Measurements from ENCODE around the gene TUFM. TPM values are rescaled to one million over a fixed set of nuclear protein-coding genes. Genes with fewer than 3 reads are reported as not detected.
A peak's percentile ranks its signal among the peaks of the same experiment; 100 is the strongest.
"Not testable (repeated sequence)": the region's sequence is repeated elsewhere in the genome, so short reads cannot be mapped to it uniquely, and the experiment has no call there.

The TUFM gene
- total RNA-seq, result 100 to 1,000 TPM; 309 to 323 TPM

- peaks cover 42% of the 10 kb centered on the region for H3K36me3 Mint-ChIP-seq (ENCODE audit: low read depth)
- DNase-seq, result peak; percentile 98
- TF ChIP-seq CTCF (IDR thresholded peaks at IDR 0.05), result peak; percentile 59
- peaks cover 20% of the 10 kb centered on the region for H3K4me1 Mint-ChIP-seq (ENCODE audit: low read depth)
- no peaks in the 10 kb centered on the region for H3K27me3 Mint-ChIP-seq
- intact Hi-C loops (cut with micrococcal nuclease), result loop anchor here (1.0 to 5.0 kb wide), 2 partner anchors 22 to 81 kb away; partner anchors contain the start of gene RABEP2
- ATAC-seq, result peak; percentile 95
- peak within 1 kb of the TSS; percentile 99 for H3K4me3 Mint-ChIP-seq
- CTCF ChIA-PET, result interaction anchor here (0.7 to 5.5 kb wide), 17 partner anchors 9 to 139 kb away, joined by 3 to 36 read pairs (median 4); partner anchors contain the start of genes LAT, NFATC2IP and SH2B1
- H3K27ac Mint-ChIP-seq, result peak within 1 kb of the TSS; percentile 98
- POLR2A ChIA-PET, result interaction anchor here (0.7 to 14.3 kb wide), 14 partner anchors 8 to 128 kb away, joined by 3 to 485 read pairs (median 4); partner anchors contain the start of genes ATXN2L and SH2B1
- no peaks in the 10 kb centered on the region for H3K9me3 Mint-ChIP-seq
These were observed at the start of gene TUFM for GRCh38 chr16:28846080-28846932. TSS of gene TUFM (minus strand) at chr16:28846348. CDS start at chr16:28846269, 79 bp downstream.

GRCh38 chr16:28895609-28896008, 49.5 kb upstream of the TUFM start:
- H3K4me1 Mint-ChIP-seq (ENCODE audit: low read depth), result no peaks in the 10 kb centered on the region
- H3K36me3 Mint-ChIP-seq (ENCODE audit: low read depth), result no peaks in the 10 kb centered on the region
- DNase-seq (no peak), ATAC-seq (no peak)
- H3K27me3 Mint-ChIP-seq, result no peaks in the 10 kb centered on the region
- H3K4me3 Mint-ChIP-seq, result no peak overlapping the region
- no peaks in the 10 kb centered on the region for H3K9me3 Mint-ChIP-seq
- ChIA-PET POLR2A (interaction anchor here (0.6 to 0.7 kb wide), 2 partner anchors 38 to 70 kb away, joined by 3 read pairs; no protein-coding TSS in a partner anchor), CTCF (interaction anchor here (1.9 kb wide), 1 partner anchor 50 kb away, joined by 8 read pairs; no protein-coding TSS in a partner anchor)
- intact Hi-C loops (cut with micrococcal nuclease), result no loop called here
- TF ChIP-seq CTCF (IDR thresholded peaks at IDR 0.05), result no peak
- no peak overlapping the region for H3K27ac Mint-ChIP-seq

- Mint-ChIP-seq H3K9me3 (no peaks in the 10 kb centered on the region), H3K36me3 (ENCODE audit: low read depth) (no peaks in the 10 kb centered on the region), H3K27me3 (no peaks in the 10 kb centered on the region), H3K27ac (no peak overlapping the region), H3K4me3 (no peak overlapping the region), H3K4me1 (ENCODE audit: low read depth) (no peaks in the 10 kb centered on the region)
- TF ChIP-seq CTCF (IDR thresholded peaks at IDR 0.05), result no peak
- no peak for DNase-seq
- no peak for ATAC-seq
- intact Hi-C loops (cut with micrococcal nuclease), result no loop called here
- POLR2A ChIA-PET, result no interaction called here
- CTCF ChIA-PET, result no interaction called here
These were observed 47.1 kb upstream of the TUFM start for GRCh38 chr16:28893291-28893690.

GRCh38 chr16:28891964-28892890, 46.1 kb upstream of the TUFM start:
- ChIA-PET CTCF (no interaction called here), POLR2A (no interaction called here)
- Mint-ChIP-seq H3K4me3 (no peak overlapping the region), H3K27me3 (no peaks in the 10 kb centered on the region), H3K9me3 (no peaks in the 10 kb centered on the region), H3K36me3 (ENCODE audit: low read depth) (no peaks in the 10 kb centered on the region), H3K4me1 (ENCODE audit: low read depth) (no peaks in the 10 kb centered on the region), H3K27ac (no peak overlapping the region)
- ATAC-seq (no peak), DNase-seq (no peak)
- no peak for TF ChIP-seq CTCF (IDR thresholded peaks at IDR 0.05)
- intact Hi-C loops (cut with micrococcal nuclease), result no loop called here

- H3K4me3 Mint-ChIP-seq; H3K9me3 Mint-ChIP-seq; H3K27ac Mint-ChIP-seq; H3K27me3 Mint-ChIP-seq; DNase-seq; H3K4me1 Mint-ChIP-seq (ENCODE audit: low read depth); intact Hi-C loops (cut with micrococcal nuclease); ATAC-seq; H3K36me3 Mint-ChIP-seq (ENCODE audit: low read depth): not testable (repeated sequence)
- CTCF ChIA-PET, result interaction anchor here (1.3 kb wide), 1 partner anchor 55 kb away, joined by 3 read pairs; no protein-coding TSS in a partner anchor
- POLR2A ChIA-PET, result interaction anchor here (0.7 kb wide), 1 partner anchor 10 kb away, joined by 3 read pairs; no protein-coding TSS in a partner anchor
These were observed 44.2 kb upstream of the TUFM start for GRCh38 chr16:28890355-28890754.
